ENCODE results near the gene BICRA. TPM values are rescaled to one million over a fixed set of nuclear protein-coding genes. Genes with fewer than 3 reads are reported as not detected.

Gene BICRA
- total RNA-seq, 2 experiments from 2014 or later: 9.8 to 13.3 TPM

DNA sequence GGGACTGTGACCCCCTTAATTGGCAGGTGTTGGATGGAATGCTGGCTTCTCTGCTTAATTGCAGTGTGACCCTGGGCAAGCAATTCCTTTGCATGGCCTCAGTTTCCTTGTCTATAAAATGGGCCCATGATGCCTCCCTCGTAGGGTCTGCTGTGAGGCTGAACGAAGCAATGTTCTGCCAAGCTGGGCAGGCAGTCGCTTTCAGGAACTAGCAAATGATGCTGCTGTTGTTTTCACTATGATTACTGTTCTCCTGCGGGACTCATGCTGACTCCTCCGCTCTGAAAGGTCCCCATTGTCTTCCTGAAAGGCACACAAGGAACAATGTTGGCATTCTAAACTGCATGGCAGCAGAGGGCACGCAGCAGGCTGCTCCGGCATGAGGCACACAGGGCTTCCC lies 6.8 kb downstream of the BICRA start:
- Mint-ChIP-seq H3K9me3 (ENCODE audit: low read depth) (no peaks in the 10 kb centered on the region), H3K27me3 (no peaks in the 10 kb centered on the region), H3K36me3 (ENCODE audit: low read depth) (peaks cover 7% of the 10 kb centered on the region), H3K4me3 (no peak overlapping the region), H3K4me1 (peaks cover 36% of the 10 kb centered on the region), H3K27ac (no peak overlapping the region)
- intact Hi-C loops (cut with DNase I, micrococcal nuclease): no loop called here
- ATAC-seq (no peak), DNase-seq (no peak)
- ChIA-PET POLR2A (no interaction called here), CTCF (no interaction called here)

DNA sequence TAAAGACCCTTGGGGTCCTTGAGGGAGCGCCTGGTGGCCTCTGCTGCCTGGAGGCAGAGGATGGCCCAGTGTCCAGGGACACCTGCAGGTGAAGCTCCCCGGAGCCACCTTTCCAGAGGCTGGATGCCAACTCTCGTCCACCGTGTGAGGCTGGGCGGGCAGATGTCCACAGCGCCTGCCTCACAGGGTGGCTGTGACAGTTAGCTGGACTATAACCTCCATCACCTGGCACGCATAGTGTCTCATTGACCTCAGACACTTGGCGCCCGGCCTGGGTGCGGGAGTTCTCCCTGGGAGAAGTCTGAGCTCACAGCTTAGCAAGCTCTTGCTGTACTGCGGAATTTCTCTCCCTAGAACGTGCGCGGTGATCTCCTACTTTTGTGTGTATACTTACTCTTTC lies 9.8 kb downstream of the BICRA start:
- Mint-ChIP-seq H3K4me3 (no peak overlapping the region), H3K36me3 (ENCODE audit: low read depth) (peaks cover 5% of the 10 kb centered on the region), H3K4me1 (peaks cover 20% of the 10 kb centered on the region), H3K27ac (no peak overlapping the region), H3K27me3 (no peaks in the 10 kb centered on the region), H3K9me3 (ENCODE audit: low read depth) (no peaks in the 10 kb centered on the region)
- DNase-seq: no peak
- ChIA-PET CTCF (interaction anchor here (0.6 kb wide), 1 partner anchor 140 kb away, joined by 3 read pairs; no protein-coding TSS in a partner anchor), POLR2A (no interaction called here)
- no peak for ATAC-seq
- intact Hi-C loops (cut with DNase I, micrococcal nuclease): no loop called here

DNA sequence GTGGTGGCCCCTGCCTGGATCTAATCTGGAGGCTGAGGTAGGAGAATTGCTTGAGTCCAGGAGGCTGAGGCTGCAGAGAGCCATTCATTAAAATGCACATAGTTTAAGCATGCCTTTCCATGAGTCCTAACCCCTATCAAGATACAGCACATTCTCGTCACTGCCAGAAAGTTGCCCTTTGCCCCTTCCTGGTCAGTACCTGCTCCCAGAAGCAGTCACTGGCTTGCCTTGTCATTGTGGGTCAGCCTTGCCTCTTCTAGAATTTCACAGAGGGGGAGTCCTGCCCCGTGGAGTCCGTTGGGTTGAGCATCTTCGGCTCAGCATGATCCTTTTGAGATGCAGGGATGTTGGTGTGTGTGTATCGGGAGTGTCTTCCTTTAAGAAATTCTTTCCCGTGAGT lies 10.8 kb downstream of the BICRA start:
- intact Hi-C loops (cut with DNase I, micrococcal nuclease): no loop called here
- ChIA-PET POLR2A (interaction anchor here (0.6 kb wide), 2 partner anchors 72 to 638 kb away, joined by 3 read pairs; no protein-coding TSS in a partner anchor), CTCF (no interaction called here)
- DNase-seq (no peak), ATAC-seq (no peak)
- no peaks in the 10 kb centered on the region for H3K27me3 Mint-ChIP-seq
- H3K4me3 Mint-ChIP-seq: no peak overlapping the region
- H3K27ac Mint-ChIP-seq: no peak overlapping the region
- no peaks in the 10 kb centered on the region for H3K9me3 Mint-ChIP-seq (ENCODE audit: low read depth)
- peaks cover 3% of the 10 kb centered on the region for H3K36me3 Mint-ChIP-seq (ENCODE audit: low read depth)
- H3K4me1 Mint-ChIP-seq: peaks cover 28% of the 10 kb centered on the region

DNA sequence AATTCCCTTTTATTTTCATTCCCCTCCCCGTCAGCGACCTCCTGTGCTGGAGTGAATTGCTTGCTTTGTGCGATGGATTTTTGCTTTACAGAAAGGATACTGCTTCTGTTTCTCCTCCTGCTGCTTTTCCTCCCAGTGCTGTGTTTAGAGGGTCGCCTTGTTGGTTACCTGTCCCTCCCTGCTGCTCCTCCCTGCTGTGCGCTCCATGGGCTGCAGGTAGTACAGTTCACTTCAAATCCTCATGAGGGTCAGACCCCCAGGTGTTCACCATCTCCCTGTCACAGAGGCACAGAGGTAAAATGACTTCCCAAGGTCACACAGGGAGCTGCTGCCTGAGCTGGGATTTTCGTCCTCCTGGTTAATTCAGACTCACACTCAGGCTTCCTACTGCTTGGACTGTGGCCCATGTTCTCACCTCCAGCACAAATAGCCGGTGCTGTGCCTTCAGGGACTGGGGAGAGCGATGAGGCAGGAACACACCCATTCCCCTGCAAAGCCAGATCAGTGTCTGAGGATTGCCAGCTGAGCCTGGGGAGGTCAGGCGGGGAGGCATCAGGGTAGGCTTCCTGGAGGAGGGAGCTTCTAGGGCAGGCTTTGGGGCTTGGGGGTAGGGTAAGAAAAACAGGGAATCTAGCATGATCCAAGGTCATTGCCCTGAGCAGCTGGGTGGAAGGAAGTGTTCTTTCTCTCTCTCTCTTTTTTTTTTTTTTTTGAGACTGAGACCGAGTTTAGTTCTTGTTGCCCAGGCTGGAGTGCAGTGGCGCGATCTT lies 14.4 kb downstream of the BICRA start:
- peaks cover 1% of the 10 kb centered on the region for H3K36me3 Mint-ChIP-seq (ENCODE audit: low read depth)
- H3K4me3 Mint-ChIP-seq: no peak overlapping the region
- H3K9me3 Mint-ChIP-seq (ENCODE audit: low read depth): no peaks in the 10 kb centered on the region
- POLR2A ChIA-PET: no interaction called here
- no peak for DNase-seq
- H3K4me1 Mint-ChIP-seq: peaks cover 25% of the 10 kb centered on the region
- no peaks in the 10 kb centered on the region for H3K27me3 Mint-ChIP-seq
- H3K27ac Mint-ChIP-seq: no peak overlapping the region
- ATAC-seq: no peak
- CTCF ChIA-PET: interaction anchor here (0.7 kb wide), 1 partner anchor 13 kb away, joined by 3 read pairs; no protein-coding TSS in a partner anchor
- intact Hi-C loops (cut with DNase I, micrococcal nuclease): no loop called here

DNA sequence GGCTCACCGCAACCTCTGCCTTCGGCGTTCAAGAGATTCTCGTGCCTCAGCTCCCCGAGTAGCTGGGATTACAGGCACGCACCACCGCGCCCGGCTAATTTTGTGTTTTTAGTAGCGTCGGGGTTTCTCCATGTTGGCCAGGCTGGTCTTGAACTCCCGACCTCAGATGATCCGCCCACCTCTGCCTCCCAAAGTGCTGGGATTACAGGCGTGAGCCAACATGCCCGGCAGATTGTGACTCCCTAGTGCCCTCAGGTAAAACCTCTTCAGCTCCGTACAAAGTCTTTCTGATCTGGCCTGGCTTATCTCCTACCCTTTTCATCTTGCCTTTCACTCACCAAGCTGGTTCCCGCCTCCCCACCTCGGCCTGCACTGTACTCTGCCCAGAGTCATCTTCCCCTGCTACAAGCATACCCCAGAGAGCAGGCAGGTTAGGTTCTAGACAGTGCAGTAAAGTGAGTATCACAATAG lies 15.0 kb downstream of the BICRA start:
- ChIA-PET CTCF (interaction anchor here (0.7 kb wide), 1 partner anchor 13 kb away, joined by 3 read pairs; no protein-coding TSS in a partner anchor), POLR2A (no interaction called here)
- H3K36me3 Mint-ChIP-seq (ENCODE audit: low read depth): peaks cover 1% of the 10 kb centered on the region
- peaks cover 25% of the 10 kb centered on the region for H3K4me1 Mint-ChIP-seq
- DNase-seq (no peak), ATAC-seq (no peak)
- no peak overlapping the region for H3K4me3 Mint-ChIP-seq
- H3K27ac Mint-ChIP-seq: no peak overlapping the region
- intact Hi-C loops (cut with DNase I, micrococcal nuclease): no loop called here
- H3K9me3 Mint-ChIP-seq (ENCODE audit: low read depth): no peaks in the 10 kb centered on the region
- H3K27me3 Mint-ChIP-seq: no peaks in the 10 kb centered on the region

DNA sequence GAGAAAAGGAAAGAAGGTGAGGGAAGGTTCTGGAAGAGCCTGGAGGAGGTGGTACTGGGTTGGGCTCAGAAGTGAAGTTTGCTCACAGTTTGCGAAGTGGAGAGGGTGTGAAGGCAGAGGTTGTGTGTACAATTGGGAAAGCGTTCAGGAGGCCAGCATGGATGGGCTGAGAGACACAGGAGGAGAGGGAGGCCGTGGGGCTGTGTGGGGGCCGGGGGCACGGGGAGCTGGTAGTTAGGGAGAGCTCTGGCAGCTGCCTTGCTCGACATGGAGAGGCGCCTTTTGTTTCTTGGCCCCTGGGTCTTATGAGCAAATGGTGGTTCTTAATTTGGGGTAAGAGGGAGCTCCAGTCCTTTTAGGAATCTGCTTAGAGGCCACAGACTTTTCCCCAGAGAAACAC lies 16.7 kb downstream of the BICRA start:
- ATAC-seq (no peak), DNase-seq (no peak)
- Mint-ChIP-seq H3K9me3 (ENCODE audit: low read depth) (no peaks in the 10 kb centered on the region), H3K4me3 (no peak overlapping the region), H3K4me1 (peaks cover 21% of the 10 kb centered on the region), H3K27ac (peak overlapping the region; percentile 58), H3K27me3 (no peaks in the 10 kb centered on the region), H3K36me3 (ENCODE audit: low read depth) (peaks cover 1% of the 10 kb centered on the region)
- CTCF ChIA-PET: interaction anchor here (1.2 kb wide), 1 partner anchor 70 kb away, joined by 3 read pairs; no protein-coding TSS in a partner anchor
- intact Hi-C loops (cut with DNase I, micrococcal nuclease): no loop called here
- POLR2A ChIA-PET: interaction anchor here (0.5 kb wide), 1 partner anchor 71 kb away, joined by 3 read pairs; no protein-coding TSS in a partner anchor

DNA sequence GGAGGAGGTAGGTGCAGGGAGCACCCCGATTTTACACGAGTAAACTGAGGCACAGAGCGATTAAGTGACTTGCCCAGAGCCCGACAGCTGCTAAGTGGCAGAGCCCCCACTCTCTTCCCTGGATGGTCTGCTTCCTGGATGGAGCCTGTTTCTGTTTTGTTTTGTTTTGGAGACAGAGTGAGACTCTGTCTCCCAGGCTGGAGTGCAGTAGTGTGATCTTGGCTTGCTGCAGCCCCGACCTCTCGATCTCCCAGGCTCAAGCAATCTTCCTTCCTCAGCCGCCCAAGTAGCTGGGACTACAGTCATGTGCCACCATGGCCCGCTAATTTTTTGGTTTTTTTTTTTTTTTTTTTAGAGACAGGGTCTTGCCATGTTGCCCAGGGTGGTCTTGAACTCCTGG lies 17.3 kb downstream of the BICRA start:
- ChIA-PET POLR2A (interaction anchor here (0.7 kb wide), 1 partner anchor 537 kb away, joined by 6 read pairs; no protein-coding TSS in a partner anchor), CTCF (interaction anchor here (1.2 kb wide), 1 partner anchor 70 kb away, joined by 3 read pairs; no protein-coding TSS in a partner anchor)
- Mint-ChIP-seq H3K27ac (no peak overlapping the region), H3K4me3 (no peak overlapping the region), H3K4me1 (peaks cover 22% of the 10 kb centered on the region), H3K36me3 (ENCODE audit: low read depth) (peaks cover 1% of the 10 kb centered on the region), H3K9me3 (ENCODE audit: low read depth) (no peaks in the 10 kb centered on the region), H3K27me3 (no peaks in the 10 kb centered on the region)
- intact Hi-C loops (cut with DNase I, micrococcal nuclease): no loop called here
- ATAC-seq (no peak), DNase-seq (no peak)

DNA sequence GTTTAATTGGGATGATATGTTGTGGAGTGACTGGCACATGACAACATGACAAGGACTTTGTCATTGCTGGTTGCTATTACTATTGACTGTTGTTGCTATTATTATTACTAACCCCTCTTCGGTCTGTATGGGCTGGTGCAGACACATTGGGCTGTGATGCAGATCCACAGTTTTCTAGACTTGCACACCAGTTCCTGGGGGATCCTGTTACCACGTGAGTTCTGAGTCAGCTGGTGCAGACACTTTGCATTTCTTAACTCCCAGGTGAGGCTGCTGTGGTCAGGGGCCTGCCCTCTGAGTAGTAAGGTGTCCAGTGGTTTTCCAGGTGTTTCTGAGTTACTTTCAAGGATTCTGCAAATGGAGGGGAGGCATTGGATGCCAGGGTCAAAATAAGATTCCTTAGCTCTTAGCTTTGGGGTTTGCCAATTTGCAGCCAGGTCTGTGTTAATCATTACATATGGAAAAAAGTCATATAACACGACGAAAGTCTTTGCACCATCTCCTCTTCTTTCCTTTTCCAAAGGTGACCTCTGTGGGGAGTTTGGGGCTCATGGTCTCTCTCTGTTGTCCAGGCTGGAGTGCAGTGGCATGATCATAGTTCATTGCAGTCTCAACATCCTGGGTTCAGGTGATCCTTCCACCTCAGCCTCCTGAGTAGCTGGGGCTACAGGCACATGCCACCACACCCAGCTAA lies 19.3 kb downstream of the BICRA start:
- peaks cover 27% of the 10 kb centered on the region for H3K4me1 Mint-ChIP-seq
- ATAC-seq (no peak), DNase-seq (no peak)
- intact Hi-C loops (cut with DNase I, micrococcal nuclease): no loop called here
- CTCF ChIA-PET: interaction anchor here (0.6 kb wide), 2 partner anchors 17 to 70 kb away, joined by 3 read pairs; no protein-coding TSS in a partner anchor
- no peak overlapping the region for H3K4me3 Mint-ChIP-seq
- H3K27me3 Mint-ChIP-seq: no peaks in the 10 kb centered on the region
- no peaks in the 10 kb centered on the region for H3K9me3 Mint-ChIP-seq (ENCODE audit: low read depth)
- POLR2A ChIA-PET: no interaction called here
- no peak overlapping the region for H3K27ac Mint-ChIP-seq
- peaks cover 5% of the 10 kb centered on the region for H3K36me3 Mint-ChIP-seq (ENCODE audit: low read depth)

DNA sequence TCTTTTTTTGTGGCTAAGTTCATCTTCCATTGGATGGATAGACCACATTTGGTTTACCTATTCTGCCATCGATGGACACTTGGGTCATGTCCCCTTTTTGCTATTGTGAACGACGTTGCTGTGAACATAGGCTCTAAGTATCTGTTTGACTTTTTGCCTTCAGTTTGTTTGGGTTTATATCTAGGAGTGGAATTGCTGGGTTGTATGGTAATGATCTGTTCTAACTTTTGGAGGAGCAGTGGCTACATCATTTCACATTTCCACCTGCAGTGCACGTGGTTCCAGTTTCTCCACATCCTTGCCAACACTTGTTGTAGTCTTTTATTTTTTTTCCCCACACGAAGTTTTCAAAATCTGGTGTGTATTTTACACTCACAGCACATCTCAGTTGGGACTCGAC lies 21.7 kb downstream of the BICRA start:
- intact Hi-C loops (cut with DNase I, micrococcal nuclease): no loop called here
- H3K36me3 Mint-ChIP-seq (ENCODE audit: low read depth): peaks cover 5% of the 10 kb centered on the region
- no peaks in the 10 kb centered on the region for H3K27me3 Mint-ChIP-seq
- DNase-seq (no peak), ATAC-seq (no peak)
- H3K4me3 Mint-ChIP-seq: no peak overlapping the region
- POLR2A ChIA-PET: no interaction called here
- CTCF ChIA-PET: no interaction called here
- no peaks in the 10 kb centered on the region for H3K9me3 Mint-ChIP-seq (ENCODE audit: low read depth)
- peaks cover 18% of the 10 kb centered on the region for H3K4me1 Mint-ChIP-seq
- no peak overlapping the region for H3K27ac Mint-ChIP-seq

DNA sequence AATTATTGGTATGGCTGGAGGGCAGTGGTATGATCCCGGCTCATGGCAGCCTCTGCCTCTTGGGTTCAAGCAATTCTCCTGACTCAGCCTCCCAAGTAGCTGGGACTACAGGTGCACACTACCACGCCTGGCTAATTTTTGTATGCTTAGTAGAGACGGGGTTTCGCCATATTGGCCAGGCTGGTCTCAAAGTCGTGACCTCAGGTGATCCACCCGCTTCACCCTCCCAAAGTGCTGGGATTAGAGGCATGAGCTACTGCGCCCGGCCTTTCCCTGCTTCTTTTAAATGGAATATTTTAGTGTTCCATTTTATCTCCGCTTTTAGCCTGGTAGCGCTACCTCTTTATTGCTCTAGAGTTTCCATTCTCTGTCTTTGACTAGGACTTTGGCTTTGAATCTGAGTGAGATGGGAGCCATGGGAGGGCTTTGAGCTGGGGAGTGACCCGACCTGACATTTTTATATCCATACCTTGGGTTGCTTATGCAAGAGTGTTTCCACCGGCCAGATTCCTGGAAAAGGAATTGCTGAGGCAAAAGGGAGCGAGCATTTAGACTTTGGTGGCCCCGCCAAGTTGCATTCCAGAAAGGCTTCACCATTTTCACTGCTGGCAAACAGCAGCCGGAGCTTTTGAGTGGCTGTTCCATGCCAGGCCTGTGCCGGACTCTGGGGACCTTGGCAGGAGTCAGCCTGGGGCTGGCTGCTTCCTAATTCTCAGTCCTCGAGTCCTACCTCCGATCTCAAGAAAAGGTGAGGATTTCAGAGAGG lies 22.9 kb downstream of the BICRA start:
- H3K4me1 Mint-ChIP-seq: peaks cover 21% of the 10 kb centered on the region
- no peak overlapping the region for H3K27ac Mint-ChIP-seq
- no peak for DNase-seq
- H3K36me3 Mint-ChIP-seq (ENCODE audit: low read depth): peaks cover 5% of the 10 kb centered on the region
- H3K9me3 Mint-ChIP-seq (ENCODE audit: low read depth): no peaks in the 10 kb centered on the region
- no peak overlapping the region for H3K4me3 Mint-ChIP-seq
- ChIA-PET POLR2A (no interaction called here), CTCF (interaction anchor here (0.8 kb wide), 1 partner anchor 131 kb away, joined by 3 read pairs; no protein-coding TSS in a partner anchor)
- no peak for ATAC-seq
- intact Hi-C loops (cut with DNase I, micrococcal nuclease): no loop called here
- no peaks in the 10 kb centered on the region for H3K27me3 Mint-ChIP-seq

DNA sequence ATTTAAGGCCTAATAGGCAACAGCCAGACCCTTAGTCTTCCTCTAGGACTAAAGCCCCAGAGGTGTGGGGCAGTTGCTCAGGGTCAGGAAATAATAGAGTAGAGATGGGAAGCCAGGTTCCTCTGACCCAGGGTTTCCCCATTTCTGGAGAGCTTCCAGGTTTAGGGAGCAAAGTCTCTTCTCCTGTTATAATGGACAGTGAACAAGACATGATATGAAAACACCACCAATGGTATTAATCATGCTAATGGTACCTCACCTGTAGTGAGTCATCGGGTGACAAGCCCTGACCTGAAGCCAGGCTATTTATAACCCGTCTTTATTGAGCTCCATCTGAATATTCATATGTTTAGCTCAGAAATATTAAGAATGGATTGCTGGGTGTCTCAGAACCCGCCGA lies 24.6 kb downstream of the BICRA start:
- Mint-ChIP-seq H3K4me3 (no peak overlapping the region), H3K9me3 (ENCODE audit: low read depth) (no peaks in the 10 kb centered on the region), H3K36me3 (ENCODE audit: low read depth) (peaks cover 5% of the 10 kb centered on the region), H3K27me3 (no peaks in the 10 kb centered on the region), H3K27ac (no peak overlapping the region), H3K4me1 (peaks cover 17% of the 10 kb centered on the region)
- ATAC-seq (no peak), DNase-seq (no peak)
- ChIA-PET POLR2A (no interaction called here), CTCF (interaction anchor here (0.5 kb wide), 1 partner anchor 79 kb away, joined by 3 read pairs; no protein-coding TSS in a partner anchor)
- intact Hi-C loops (cut with DNase I, micrococcal nuclease): no loop called here

Measured in activated CD4-positive, alpha-beta T cell treated with anti-CD3 and anti-CD28 coated beads for 36 hours (primary cell).